Stimulated activated naive CD4-positive, alpha-beta T cell treated with Interleukin-2 at 50 U/mL for 16 hours (primary cell): ENCODE results near the gene NUP37.
"Not testable (repeated sequence)": the region's sequence is repeated elsewhere in the genome, so short reads cannot be mapped to it uniquely, and the experiment has no call there.

Source experiments
- DNase-seq: peaks from one replicate; lab custom pipeline; 2025; lab: John Stamatoyannopoulos, UW

NUP37 gene

GRCh38 chr12:102089228-102089835 is 30.6 kb downstream of the NUP37 start:
- DNase-seq, result not testable (repeated sequence)

- no peak for DNase-seq
Observed at GRCh38 chr12:102080842-102081241, 39.1 kb downstream of the NUP37 start.

- DNase-seq, result not testable (repeated sequence)
Observed at GRCh38 chr12:102072092-102072491, 47.8 kb downstream of the NUP37 start.

GRCh38 chr12:102069707-102070106 is 50.2 kb downstream of the NUP37 start:
- no peak for DNase-seq

GRCh38 chr12:102067574-102068258 is 52.2 kb downstream of the NUP37 start:
- no peak for DNase-seq

- no peak for DNase-seq
Observed at GRCh38 chr12:102064476-102064875, 55.4 kb downstream of the NUP37 start.

- DNase-seq, result no peak
Observed at GRCh38 chr12:102063069-102063468, 56.8 kb downstream of the NUP37 start.

- DNase-seq, result no peak
Observed at GRCh38 chr12:102062419-102062806, 57.5 kb downstream of the NUP37 start.

- peak; percentile 97 for DNase-seq
Observed at GRCh38 chr12:102061560-102062418, 58.1 kb downstream of the NUP37 start, which contains the start of gene WASHC3. Gene WASHC3, minus strand, starts transcription at chr12:102061991. Its CDS starts 29 bp downstream, at chr12:102061962.

GRCh38 chr12:102061096-102061559 is 58.8 kb downstream of the NUP37 start:
- no peak for DNase-seq

GRCh38 chr12:102059343-102059742 is 60.6 kb downstream of the NUP37 start:
- DNase-seq, result no peak

GRCh38 chr12:102054345-102054744 is 65.6 kb downstream of the NUP37 start:
- DNase-seq, result no peak

- no peak for DNase-seq
Observed at GRCh38 chr12:102053062-102053349, 66.9 kb downstream of the NUP37 start.

- DNase-seq, result no peak
Observed at GRCh38 chr12:102052192-102053061, 67.5 kb downstream of the NUP37 start.

- no peak for DNase-seq
Observed at GRCh38 chr12:102051431-102051965, 68.4 kb downstream of the NUP37 start.

GRCh38 chr12:102050660-102051430 is 69.1 kb downstream of the NUP37 start:
- DNase-seq, result no peak

- no peak for DNase-seq
Observed at GRCh38 chr12:102043928-102044327, 76.0 kb downstream of the NUP37 start.

- DNase-seq, result no peak
Observed at GRCh38 chr12:102033991-102034745, 85.7 kb downstream of the NUP37 start.

GRCh38 chr12:102031852-102032251 is 88.1 kb downstream of the NUP37 start:
- no peak for DNase-seq

- no peak for DNase-seq
Observed at GRCh38 chr12:102029141-102029540, 90.8 kb downstream of the NUP37 start.
